IPS-15b (cell line): ENCODE data around the gene EIF4G3.

ENCODE experiments used
- H3K27me3 ChIP-seq: one replicate; pipeline ENCODE4 v1.6.1; 2013; ENCODE audit warnings: low read length; ENCODE audit not compliant: control insufficient read depth, insufficient read depth
- H3K36me3 ChIP-seq: one replicate; pipeline ENCODE4 v1.6.1; 2013; ENCODE audit warnings: low read length; ENCODE audit not compliant: control insufficient read depth, insufficient read depth
- H3K4me1 ChIP-seq: one replicate; pipeline ENCODE4 v1.6.1; 2013; ENCODE audit warnings: mild to moderate bottlenecking, low read length; ENCODE audit not compliant: control insufficient read depth, insufficient read depth
- H3K4me3 ChIP-seq: one replicate; pipeline ENCODE4 v1.5.1; 2013; ENCODE audit warnings: low read depth, low read length
- H3K9ac ChIP-seq: one replicate; pipeline ENCODE4 v1.6.1; 2013; ENCODE audit warnings: low read depth, mild to moderate bottlenecking, low read length
- H3K9me3 ChIP-seq: one replicate; pipeline ENCODE4 v1.6.1; 2013; ENCODE audit warnings: mild to moderate bottlenecking, low read length; ENCODE audit not compliant: control insufficient read depth, insufficient read depth

EIF4G3 gene

DNA sequence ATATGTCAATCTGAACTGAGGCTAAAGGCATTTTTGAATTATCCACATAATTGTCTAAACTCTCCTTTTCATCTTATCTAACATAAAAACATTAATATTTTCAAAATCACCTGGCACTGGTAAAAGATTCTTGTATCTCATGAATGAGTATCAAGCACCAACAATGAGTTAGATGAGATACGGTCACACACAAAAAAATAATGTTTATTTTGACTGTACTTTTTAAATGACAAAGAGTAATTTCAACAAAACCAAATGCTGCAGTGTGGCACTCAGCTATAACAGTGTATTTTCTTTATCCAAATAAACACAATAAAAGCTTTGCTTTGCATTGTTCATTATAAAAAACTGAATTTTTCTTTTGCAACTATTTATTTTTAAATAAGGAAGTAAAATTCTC, 59.5 kb downstream of the EIF4G3 start:
- peaks cover 2% of the 10 kb centered on the region for H3K4me1 ChIP-seq
- H3K36me3 ChIP-seq = no peaks in the 10 kb centered on the region
- no peaks in the 10 kb centered on the region for H3K9me3 ChIP-seq
- H3K4me3 ChIP-seq = no peak overlapping the region
- H3K27me3 ChIP-seq = no peaks in the 10 kb centered on the region
- H3K9ac ChIP-seq = no peak overlapping the region

DNA sequence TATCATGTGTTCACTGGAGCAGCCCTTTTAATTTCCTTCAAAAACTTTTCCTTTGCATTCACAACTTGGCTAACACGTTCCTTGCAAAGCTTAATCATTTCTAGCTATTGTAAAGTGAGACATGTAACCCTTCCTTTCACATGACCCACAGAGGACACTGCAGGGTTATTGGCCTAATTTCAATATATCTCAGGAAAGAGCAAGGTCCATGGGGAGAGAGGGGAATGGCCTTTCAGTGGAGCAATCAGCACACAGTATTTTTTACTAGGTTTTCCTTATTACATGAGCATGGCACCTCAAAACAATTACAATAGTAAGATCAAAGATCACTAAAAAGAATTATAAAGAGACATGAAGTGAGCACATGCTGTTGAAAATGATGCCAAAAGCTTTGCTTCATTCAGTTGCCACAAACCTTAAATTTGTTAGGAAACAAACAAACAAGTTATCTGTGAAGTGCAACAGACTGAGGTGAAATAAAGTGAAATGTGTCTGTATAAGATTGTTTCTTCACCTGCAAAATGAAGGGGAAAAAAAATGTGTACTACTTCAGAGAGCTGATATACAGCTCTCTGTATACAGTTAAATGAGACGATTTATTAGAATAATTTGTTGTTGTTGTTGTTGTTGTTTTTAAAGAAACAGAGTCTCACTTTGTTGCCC, 61.5 kb downstream of the EIF4G3 start:
- Histone ChIP-seq H3K4me3 (no peak overlapping the region), H3K9me3 (no peaks in the 10 kb centered on the region), H3K36me3 (no peaks in the 10 kb centered on the region), H3K4me1 (no peaks in the 10 kb centered on the region), H3K9ac (no peak overlapping the region), H3K27me3 (no peaks in the 10 kb centered on the region)

DNA sequence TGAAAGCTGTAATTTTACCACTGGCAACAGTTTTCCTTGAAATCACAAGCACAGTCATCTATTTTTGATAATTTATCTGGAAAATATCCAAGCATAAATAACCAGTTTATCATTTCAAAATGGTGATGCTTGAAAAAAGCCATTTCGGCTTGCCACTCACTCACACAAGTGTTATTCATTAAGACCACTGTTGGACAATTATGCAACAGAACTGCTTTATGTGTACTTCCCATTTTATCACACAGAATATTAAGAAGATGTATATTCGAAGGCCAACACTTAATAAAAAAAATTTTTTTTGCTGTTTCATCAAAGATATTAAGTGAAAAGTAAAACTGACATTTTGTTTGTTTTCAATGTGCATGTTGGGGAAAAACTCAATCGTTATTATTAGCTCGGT, 62.3 kb downstream of the EIF4G3 start:
- H3K9me3 ChIP-seq = no peaks in the 10 kb centered on the region
- no peak overlapping the region for H3K9ac ChIP-seq
- no peak overlapping the region for H3K4me3 ChIP-seq
- no peaks in the 10 kb centered on the region for H3K36me3 ChIP-seq
- H3K4me1 ChIP-seq = no peaks in the 10 kb centered on the region
- no peaks in the 10 kb centered on the region for H3K27me3 ChIP-seq

DNA sequence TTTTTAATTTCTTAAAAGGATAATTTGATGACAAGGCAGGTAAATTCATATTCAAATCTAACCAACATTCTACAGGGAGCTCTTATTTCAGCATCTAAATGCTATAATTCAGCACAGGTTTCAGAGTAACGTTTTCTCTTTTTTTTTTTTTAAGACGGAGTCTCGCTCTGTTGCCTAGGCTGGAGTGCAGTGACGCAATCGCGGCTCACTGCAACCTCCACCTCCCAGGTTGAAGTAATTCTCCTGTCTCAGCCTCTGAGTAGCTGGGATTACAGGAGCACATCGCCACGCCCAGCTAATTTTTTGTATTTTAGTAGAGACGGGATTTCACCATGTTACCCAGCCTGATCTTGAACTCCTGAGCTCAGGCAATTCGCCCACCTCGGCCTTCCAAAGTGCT, 66.5 kb downstream of the EIF4G3 start:
- no peaks in the 10 kb centered on the region for H3K36me3 ChIP-seq
- H3K27me3 ChIP-seq = no peaks in the 10 kb centered on the region
- H3K4me3 ChIP-seq = no peak overlapping the region
- H3K9me3 ChIP-seq = no peaks in the 10 kb centered on the region
- H3K4me1 ChIP-seq = no peaks in the 10 kb centered on the region
- H3K9ac ChIP-seq = no peak overlapping the region

DNA sequence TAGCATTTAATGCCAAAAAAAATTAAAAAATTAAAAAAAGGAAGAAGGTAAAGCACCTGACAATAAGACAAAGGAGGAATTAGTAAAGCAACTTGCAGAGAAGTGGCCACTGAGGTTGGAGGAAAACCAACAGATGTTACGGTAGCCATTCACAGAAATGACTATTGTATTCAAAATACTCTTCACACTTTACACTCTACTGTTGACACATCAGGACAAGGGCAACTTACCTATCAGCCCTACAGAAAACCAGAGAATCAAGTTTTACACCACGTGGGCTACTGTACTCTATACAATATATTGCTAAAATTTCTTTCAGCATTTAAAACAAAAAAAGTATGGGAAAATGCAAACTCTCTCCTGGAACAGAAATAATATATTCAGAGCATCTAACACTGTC, 70.0 kb downstream of the EIF4G3 start:
- Histone ChIP-seq H3K27me3 (no peaks in the 10 kb centered on the region), H3K36me3 (no peaks in the 10 kb centered on the region), H3K4me3 (no peak overlapping the region), H3K4me1 (no peaks in the 10 kb centered on the region), H3K9ac (no peak overlapping the region), H3K9me3 (no peaks in the 10 kb centered on the region)

DNA sequence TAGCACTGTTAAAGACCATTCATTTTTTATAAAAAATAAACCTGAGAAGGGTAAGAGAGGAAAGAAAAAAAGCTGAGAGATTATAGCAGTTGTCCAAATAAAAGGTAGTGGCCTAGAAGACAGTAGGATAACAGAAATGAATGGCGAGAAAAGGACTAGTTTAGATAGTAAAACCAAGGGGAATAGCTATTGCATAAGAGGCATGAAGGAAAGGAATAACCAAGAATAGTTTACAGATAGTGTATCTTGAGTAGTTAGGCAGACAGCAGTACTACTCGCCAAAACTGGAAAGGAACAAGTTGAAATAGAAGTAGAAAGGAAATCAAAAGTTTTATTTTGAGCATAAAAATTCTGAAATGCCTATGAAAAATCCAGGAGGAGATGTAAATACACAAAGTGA, 70.5 kb downstream of the EIF4G3 start:
- H3K36me3 ChIP-seq = no peaks in the 10 kb centered on the region
- no peak overlapping the region for H3K4me3 ChIP-seq
- no peaks in the 10 kb centered on the region for H3K4me1 ChIP-seq
- H3K9me3 ChIP-seq = no peaks in the 10 kb centered on the region
- no peaks in the 10 kb centered on the region for H3K27me3 ChIP-seq
- no peak overlapping the region for H3K9ac ChIP-seq

DNA sequence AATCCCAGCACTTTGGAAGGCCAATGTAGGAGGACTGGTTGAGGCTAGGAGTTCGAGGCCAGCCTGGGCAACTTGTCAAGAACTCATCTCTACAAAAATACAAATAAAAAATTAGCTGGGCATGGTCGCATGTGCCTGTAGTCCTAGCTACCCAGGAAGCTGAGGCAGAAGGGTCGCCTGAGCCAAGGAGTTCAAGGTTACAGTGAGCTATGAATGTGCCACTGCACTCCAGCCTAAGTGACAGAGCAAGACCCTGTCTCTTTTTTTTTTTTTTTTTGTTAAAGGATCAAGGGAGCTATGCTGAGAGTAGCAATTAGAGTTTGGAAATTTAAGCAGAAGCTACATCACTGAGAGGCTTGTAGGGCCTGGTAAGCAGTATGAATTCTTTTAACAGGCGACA, 70.9 kb downstream of the EIF4G3 start:
- Histone ChIP-seq H3K4me1 (peaks cover 2% of the 10 kb centered on the region), H3K9ac (no peak overlapping the region), H3K27me3 (no peaks in the 10 kb centered on the region), H3K9me3 (no peaks in the 10 kb centered on the region), H3K4me3 (no peak overlapping the region), H3K36me3 (no peaks in the 10 kb centered on the region)

DNA sequence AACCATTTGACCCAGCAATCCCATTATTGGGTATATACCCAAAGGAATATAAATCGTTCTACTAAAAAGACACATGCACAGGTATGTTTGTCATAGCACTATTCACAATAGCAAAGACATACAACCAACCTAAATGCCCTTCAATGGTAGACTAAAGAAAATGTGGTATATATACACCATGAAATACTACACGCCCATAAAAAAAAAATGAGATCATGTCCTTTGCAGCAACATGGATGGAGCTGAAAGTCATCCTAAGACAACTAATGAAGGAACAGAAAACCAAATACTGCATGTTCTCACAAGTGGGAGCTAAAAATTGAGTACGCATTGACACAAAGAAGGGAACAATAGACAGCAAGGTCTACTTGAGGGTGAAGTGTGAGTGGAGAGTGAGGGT, 72.0 kb downstream of the EIF4G3 start:
- Histone ChIP-seq H3K9ac (no peak overlapping the region), H3K4me3 (no peak overlapping the region), H3K4me1 (peaks cover 6% of the 10 kb centered on the region), H3K36me3 (no peaks in the 10 kb centered on the region), H3K27me3 (no peaks in the 10 kb centered on the region), H3K9me3 (no peaks in the 10 kb centered on the region)

DNA sequence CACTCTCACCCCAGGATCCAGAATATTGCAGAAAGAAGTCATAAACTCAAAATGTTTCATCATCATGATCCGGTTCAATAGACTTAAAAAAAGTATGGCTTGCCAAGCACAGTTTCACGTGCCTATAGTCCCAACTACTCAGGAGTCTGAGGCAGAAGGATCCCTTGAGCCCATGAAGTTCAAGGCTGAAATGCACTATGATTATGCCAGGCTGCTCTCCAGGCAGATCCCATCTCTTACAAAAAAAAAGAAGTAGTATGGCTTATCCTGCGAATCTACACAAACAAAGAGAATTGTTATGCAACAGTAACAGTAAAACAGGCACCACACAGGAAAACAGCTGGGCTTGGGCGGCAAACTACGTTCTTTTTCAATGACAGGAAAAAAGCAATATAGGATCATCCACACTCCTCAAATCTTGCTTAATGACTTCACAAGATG, 76.2 kb downstream of the EIF4G3 start:
- peaks cover 6% of the 10 kb centered on the region for H3K4me1 ChIP-seq
- H3K9me3 ChIP-seq = no peaks in the 10 kb centered on the region
- H3K4me3 ChIP-seq = no peak overlapping the region

DNA sequence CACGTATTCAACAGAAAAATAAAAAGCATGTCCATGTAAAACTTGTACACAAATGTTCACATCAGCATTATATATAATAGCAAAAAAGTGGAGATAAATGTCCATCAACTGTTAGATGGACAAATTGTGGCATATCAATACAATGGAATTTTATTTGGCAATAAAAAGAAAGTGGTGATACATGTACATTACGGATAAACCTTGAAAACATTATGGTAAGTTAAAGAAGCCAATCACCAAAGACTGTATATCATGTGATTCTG, 76.9 kb downstream of the EIF4G3 start:
- Histone ChIP-seq H3K9ac (no peak overlapping the region), H3K9me3 (no peaks in the 10 kb centered on the region), H3K36me3 (no peaks in the 10 kb centered on the region), H3K27me3 (no peaks in the 10 kb centered on the region), H3K4me1 (peaks cover 6% of the 10 kb centered on the region), H3K4me3 (no peak overlapping the region)

More for the DNA sequence above, 76.2 kb downstream of the EIF4G3 start:
- Histone ChIP-seq H3K36me3 (no peaks in the 10 kb centered on the region), H3K27me3 (no peaks in the 10 kb centered on the region), H3K9ac (no peak overlapping the region)

DNA sequence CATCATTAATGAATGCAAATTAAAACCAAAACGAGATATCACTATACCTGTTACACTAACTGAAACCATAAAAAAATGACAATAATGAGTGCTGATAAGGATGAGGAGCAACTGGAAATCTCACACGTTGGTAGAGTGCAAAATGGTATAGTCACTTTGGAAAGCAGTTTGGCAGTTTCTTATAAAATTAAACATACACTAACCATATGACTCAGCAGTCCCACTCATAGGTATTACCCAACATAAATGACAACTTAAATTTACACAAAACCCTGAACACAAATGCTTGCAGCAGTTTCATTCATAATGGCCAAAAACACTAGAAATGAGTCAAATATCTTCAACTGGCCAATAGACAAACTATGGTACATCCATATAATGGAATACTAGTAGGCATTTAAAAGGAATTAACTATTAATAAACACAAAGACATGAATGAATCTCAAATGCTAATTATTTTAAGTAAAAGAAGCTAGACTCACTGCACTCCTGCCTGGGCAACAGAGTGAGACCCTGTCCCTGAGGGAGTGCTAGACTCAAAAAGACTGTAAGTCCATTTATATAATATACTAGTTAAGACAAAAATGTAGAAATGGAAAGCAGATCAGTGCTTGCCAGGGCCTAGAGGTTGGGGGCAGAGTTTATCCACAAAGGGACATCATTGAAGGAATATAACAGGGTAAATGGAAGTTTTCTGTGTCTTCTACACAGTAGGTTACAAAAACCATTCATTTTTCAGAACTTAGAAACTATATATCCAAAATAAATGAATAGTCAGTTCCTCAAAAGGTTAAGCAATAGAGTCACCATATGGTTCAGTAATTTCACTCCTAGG, 77.4 kb downstream of the EIF4G3 start:
- Histone ChIP-seq H3K9me3 (no peaks in the 10 kb centered on the region), H3K4me3 (no peak overlapping the region), H3K27me3 (no peaks in the 10 kb centered on the region), H3K36me3 (no peaks in the 10 kb centered on the region), H3K4me1 (peaks cover 6% of the 10 kb centered on the region), H3K9ac (no peak overlapping the region)

DNA sequence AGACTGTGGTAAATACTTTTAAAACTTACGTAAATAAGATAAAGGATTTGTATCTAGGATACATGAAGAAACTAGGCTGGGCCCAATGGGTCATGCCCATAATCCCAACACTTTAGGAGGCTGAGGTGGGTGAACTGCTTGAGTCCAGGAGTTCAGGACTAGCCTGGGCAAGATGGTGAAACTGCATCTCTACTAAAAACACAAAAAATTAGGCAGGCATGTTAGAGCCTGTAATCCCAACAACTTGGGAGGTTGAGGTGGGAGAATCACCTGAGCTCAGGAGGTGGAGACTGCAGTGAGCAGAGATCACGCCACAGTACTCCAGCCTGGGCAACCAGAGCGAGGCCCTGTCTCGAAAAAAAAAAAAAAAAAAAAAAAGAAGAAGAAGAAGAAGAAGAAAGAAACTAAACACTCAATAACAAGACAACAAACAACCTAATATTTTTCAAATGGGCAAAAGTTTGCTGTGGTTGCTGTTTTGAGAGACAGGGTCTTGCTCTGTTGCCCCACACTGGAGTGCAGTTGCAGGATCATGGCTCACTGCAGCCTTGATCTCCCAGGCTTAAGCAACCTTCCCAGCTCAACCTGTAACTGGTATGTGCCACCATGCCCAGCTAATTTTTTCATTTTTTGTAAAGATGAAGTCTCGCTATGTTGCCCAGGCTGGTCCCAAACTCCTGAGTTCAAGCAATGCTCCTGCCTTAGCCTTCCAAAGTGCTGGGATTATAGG, 78.3 kb downstream of the EIF4G3 start:
- Histone ChIP-seq H3K36me3 (no peaks in the 10 kb centered on the region), H3K27me3 (no peaks in the 10 kb centered on the region), H3K4me1 (peaks cover 6% of the 10 kb centered on the region), H3K9ac (no peak overlapping the region), H3K9me3 (no peaks in the 10 kb centered on the region), H3K4me3 (no peak overlapping the region)
